Stimulated activated CD8-positive, alpha-beta memory T cell treated with anti-CD3 and anti-CD28 coated beads, Interleukin-7, amount 100 ng/mL, for 48 hours (primary cell): Measurements from ENCODE around the gene JUN.

Source experiments
- DNase-seq, 2 donors: peaks; one replicate each; pipeline ENCODE4 v3.0.0-alpha.2; 2020; ENCODE audit warnings: low read depth in 1 of 2; ENCODE audit errors: extremely low read depth in 1 of 2

The JUN gene

DNA sequence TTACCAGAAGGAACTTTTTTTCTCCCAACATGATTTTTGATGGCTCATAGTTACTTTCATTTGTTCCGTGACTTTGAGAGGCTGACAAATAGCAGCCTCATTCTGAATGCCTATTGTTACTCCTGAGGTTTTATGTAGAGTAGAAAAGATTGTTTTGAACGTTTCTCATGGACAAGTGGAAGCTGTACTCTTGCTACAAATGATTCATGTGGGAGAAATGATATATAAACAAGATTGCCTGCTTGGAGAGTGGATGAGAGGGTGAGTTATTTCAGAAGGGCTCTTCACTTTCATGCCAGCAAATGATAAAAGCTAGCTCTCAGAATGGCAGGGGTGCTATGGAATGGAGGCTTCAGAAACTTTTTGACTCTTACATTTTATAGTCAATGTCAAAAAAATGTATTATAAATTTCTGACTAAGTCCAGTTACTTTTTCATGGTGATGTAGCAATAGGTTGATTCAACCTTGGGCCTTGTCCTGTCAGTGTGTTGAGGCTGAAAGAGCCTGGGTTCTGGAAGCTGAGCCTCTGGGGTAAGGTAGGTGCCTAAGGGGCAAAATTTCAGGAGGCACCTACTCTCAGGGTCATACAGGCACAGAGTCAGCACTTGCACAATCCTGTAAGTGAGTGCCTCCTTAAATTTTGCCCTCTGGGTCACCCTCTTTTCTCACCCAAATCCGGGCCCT, 19.4 kb downstream of the JUN start:
- DNase-seq: no peak

DNA sequence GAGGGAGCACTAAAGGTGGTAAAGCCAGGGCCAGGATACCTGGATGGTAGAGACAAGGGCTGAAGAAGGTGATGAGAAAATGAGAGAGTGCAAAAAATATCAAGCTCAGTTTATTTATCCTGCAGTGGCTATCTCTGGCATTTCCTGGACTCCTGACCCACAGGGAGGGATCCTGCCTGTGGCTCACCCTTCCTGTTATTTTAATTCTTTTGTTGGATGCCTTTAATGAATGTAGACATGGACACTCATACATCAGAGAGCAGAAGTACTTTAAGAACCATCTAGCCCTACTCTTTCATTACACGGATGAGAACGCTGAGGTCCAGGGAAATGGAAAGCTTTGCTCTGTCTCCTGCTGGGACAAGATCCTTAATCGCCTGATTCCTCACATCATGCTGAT, 20.6 kb downstream of the JUN start:
- DNase-seq: no peak

DNA sequence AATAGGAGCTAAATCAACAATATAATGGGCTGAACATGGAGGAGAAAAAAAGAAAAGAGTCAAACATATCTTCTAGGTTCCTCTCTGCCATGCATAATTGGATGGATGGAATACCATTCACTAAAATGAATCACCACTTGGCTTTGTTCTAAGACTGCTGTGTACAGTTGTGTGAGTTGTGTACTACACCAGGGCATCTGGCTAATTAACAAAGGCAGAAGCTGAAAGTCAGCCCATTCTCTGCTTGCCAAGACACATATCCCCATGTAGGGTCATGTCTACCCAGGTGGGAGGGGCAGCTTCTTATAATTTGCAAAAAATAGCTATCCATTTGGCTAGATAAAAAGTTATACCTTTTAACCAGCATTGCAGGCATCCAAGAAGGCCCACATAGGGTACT, 21.0 kb downstream of the JUN start:
- no peak for DNase-seq

DNA sequence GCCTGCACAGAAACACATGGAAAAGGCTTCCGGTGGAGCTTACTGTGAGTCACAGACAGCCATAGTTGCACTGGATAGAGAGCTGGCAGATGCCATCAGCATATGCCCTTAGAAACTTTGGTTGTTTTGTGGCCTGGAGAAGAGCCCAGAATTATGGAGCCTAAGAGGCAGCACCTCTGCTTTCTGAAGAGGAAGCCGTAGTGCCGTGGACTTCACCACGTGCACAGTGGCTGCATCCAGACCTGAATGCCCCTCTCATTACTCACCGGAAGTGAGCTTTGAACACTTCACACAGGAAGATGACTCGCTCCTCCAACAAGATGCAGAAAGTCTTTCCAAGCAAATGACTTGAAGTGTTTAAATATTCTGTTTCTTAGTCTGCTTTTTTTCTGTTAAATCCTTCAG, 28.4 kb downstream of the JUN start:
- DNase-seq: peak; percentile 38 to 60

DNA sequence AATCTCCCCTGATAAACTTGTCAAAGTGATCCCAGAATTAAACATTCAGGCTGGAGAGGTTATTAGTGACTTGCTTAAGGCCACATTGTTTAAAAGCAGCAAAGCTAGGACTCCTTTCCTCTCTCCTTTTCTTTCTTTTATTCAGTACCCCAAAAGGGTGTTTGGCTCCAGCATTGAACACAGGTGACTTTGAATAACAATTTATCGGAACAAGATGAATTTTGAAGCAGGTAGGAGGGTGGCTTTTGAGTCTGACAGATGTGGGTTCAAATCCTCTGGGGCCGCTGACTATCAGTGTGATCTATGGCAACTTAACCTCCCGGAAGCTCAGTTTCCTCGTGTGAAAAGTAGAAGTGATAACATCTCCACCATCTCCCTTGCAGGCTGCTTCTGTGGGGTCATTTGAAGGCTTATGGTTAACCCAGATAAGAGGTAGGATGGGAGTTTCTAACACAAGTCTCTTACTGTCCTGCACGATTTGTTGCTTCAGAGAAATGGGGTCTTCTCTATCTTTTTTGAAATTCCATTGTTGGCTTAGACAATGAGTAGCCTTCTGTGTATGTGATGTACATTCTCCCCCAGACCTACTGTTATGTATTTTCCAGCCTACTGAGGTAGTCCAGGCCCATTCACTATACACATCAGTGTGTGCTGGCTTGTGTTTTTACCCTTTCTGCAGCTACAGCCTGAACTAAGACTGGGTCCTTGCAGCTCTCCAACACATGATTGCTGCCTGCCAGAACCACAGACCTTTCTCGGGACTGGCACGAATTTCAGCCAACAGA, 29.0 kb downstream of the JUN start:
- no peak for DNase-seq

DNA sequence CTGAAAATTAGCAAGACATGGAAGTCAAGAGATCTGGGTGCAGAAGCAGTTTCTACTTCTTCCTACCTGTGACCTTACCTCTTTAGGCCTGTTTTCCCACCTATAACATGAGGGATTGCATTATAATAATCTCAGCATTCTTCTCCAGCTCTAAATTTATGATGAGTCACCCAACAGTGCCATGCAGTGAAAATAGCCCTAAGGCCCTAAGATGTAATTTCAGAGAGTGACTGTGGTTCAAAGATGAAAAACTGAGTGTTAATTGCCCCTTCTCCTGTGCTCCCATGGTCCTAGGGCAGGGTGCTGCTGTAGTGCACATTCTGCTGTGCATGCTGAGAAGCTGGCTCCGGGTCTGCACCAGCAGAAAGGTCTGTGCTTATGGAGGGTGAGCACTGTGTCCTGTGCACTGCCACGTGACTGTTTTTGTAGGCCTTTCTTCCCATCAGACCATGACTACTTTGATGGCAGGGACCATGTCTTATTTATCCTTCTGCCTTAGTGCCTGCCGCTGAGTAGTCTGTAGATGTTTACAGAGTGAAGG, 29.7 kb downstream of the JUN start:
- no peak for DNase-seq

DNA sequence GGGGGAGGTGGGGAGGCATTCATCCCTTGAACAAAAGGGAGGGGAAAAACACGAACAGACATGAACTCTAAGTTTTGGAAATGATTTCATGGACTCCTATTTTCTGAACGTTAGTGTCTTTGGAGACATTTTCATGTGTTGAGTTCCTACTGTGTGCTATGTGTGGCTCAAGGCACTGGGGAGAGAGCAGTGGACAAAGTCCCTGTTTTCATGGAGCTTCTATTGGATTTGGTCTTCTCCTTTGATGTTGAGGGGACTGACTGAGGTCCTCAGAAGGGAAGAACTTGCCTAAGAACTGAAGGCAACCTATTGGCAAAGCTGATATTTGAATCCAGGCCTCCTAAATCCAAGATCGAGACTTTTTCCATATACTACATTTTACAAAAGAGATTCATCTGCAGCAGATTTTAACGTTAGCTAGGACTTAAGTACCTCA, 30.4 kb downstream of the JUN start:
- no peak for DNase-seq

DNA sequence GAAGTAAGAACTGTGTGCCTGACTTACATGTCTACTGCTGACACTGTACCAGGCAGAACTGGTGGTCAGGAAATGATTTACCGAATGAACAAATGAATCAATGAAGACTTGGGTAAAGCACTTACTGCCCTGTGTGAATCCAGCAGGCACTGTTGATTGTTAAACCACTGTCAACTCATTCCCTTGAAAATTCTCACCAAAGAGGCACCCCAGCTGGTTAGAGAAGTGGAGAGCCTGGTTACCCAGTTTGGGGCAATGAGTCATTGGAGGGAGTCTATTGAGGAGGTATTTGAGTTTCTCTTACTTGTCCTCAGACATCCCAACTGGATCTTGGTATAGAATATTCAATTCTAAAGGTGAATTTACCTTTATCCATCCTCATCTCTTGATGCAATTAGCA, 34.2 kb downstream of the JUN start:
- DNase-seq: no peak

DNA sequence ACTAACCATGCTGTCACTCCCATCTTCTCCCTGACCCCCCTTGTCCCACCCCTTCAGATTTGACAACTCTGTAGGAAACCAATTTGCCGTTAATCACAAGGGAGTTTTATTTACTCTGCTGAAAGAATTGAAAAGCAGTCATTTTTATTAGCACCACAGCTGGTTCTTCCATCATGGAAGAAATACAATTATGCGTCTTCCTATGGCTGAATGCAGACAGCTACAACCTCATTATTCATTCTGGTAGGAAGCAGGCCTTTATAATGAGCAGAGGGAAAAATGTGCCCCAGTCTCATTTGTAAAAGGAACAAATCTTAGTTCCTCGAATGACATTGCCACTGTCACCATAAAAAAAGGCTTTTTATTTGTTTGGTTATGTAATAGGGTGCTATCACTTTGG, 35.2 kb downstream of the JUN start:
- DNase-seq: no peak

DNA sequence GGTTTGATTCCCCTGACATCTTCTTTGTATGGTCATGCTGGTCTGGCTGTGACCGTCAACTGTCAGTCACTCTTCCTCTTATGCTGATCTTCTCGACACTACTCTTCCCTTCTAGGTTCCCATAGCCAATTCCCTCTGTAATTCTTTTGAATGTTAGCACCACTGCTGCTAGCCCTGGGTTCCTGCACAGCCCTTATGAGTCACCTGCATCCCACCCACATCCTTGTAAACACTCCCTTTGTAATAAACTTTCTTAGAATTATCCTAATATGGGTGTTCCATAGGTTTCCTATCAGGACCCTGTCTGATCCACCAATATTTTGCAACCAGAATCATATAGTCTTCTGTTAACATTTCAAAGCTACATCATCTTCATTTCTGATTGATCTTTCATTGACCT, 37.1 kb downstream of the JUN start:
- no peak for DNase-seq

DNA sequence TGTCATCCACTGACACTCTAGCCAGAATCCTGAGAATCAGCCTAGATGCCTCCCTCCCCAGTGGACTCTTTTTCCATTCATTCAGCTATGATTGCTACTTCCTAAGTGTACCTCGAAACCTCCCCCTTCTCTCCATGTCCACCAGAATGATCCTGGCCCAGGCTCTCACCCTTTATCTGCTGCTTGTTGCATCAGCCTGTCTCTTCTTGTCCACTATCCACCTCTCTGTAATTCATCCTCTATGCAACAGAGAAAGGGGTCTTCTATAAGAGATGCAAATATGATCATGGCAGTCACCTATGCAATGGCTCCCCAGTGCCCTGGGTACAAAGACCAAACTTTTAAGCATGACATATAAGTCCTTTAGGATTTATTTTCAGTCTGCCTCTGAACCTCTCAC, 37.7 kb downstream of the JUN start:
- DNase-seq: no peak

DNA sequence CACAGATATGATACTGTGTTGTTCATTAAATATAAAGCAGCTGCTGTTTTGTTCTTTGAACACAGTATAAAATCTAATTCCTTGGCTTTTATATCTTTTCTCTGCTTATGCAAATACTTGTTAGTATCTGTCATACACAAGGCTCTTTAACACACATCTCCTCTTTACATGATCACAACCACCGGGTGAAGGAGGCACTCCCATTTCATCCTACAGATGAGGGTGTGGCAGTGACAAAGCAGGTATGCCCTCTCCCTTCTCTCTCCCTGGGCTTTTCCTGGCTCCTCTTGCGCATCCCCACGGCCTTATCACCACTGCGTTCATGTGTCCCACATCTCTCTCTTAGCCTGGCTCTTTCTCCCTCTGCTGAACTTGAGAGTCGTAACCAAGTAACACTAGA, 38.2 kb downstream of the JUN start:
- DNase-seq: no peak

DNA sequence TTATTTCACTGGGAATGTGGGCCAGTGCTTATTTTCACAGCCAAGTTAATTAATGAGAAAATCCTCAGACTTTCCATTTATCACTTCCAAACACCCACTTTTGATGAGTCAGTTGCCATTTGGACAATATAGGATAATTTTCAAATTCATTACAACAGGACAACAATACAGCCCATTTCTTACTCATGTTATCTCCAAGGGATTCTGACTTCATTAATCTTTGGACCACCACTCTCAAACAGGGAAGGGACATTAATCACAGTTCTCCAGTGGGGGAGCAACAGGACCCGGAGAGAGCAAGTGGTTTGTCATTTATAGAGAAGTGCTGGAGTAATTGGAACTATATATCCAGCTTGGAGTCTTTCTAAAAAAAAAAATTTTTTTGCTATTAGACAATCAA, 38.7 kb downstream of the JUN start:
- no peak for DNase-seq

DNA sequence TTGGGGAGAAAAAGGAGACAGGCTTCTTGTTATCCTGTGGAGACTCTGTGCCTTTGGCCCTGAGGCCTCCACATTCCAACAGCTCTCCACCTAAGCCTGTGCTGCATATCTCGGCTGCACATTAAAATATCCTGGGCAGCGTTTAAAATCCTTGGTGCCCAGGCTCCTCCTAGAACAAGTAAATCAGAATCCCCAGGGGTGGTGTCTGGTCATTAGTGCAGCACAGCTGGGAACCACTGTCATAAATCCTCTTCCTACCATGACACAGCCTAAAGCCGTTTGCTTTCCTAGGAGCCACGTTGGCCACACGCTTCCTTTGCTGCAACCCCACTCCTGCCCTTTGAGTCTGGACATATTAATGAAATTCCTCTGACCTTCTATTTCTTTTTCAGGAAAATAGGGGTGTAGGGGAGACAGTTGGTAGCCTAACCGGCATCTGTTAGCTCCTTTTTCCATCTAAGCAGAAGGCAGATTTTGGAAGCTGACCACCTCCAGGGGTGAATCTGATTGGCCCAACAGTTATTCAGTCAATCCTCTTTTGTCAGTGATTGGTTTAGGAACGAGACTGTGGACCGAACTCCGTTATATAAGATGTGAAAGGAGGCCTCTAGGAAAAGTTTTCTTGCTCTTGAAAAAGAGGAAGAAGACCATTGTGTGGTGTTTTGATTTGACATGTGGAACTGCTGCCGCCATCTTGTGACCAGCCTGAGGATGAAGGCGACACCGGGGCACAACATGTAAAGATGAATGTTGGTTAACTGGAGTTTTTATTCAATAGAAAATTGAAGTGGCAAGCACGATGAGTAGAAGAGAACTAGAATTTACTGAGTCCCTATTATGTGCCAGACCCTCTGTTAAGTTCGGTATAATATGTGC, 41.9 kb downstream of the JUN start:
- no peak for DNase-seq

DNA sequence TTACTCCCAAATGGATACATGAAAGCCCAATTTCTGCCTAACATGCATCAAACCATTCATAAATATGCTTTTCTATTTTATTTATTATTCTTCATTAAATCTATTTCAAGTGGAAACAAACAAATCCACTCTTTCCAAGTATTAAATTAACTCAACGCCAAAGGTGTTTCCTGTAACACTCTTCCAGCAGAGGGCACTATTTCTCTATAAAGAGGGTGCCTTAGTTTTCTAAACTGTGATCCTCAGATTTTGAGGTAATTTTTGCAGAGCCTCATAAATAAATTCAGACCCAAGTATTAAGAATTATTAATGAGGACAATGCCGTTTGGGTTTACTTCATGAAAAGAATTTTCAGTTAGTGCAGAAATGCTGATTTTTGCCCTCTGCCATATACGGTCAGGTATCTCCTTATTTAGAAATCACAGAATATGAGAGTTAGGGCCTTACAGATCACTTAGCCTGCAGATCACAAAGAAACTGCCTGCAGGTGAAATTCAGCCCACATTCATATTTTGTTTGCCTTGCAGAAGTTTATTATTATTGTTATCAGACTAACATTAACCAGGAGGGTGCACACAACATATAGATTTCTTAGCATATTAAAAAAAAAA, 43.9 kb downstream of the JUN start:
- DNase-seq: no peak

DNA sequence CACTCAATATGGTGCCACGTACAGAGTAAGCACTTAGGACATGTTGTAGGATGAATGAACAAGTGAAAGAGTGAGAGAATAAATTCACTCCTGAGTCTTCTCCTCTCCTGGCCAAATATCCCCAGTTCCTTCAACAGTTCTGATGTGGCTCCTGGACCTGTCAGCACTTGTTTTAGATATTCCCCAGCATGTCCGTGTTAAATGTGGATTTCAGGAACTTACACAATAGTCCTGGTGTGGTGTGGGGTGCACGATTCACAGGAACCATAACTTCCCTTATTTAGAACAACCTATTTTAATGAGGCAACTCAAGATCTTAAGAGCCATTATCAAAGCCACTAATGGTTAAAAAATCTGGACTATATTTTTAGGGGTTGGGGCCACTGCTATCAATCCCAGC, 45.0 kb downstream of the JUN start:
- no peak for DNase-seq

DNA sequence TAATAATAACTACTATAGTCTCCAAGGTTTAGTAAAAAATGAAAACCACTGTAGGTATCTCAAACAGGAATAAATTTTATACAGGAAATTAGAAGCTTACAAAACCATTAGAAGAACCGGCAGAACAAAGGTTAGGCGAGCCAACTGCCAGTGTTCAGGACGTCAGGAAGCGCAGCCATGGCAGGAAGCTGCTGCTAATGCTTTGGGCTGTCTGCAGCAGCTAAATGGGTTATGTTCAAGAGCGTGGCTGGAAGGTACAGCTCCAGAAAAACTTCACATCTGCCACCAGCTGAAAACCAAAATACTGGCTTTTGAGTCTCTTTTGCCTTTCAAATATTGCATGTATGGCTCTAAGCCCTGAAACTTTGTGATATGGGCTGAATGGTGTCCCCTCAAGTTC, 48.3 kb downstream of the JUN start:
- DNase-seq: no peak

DNA sequence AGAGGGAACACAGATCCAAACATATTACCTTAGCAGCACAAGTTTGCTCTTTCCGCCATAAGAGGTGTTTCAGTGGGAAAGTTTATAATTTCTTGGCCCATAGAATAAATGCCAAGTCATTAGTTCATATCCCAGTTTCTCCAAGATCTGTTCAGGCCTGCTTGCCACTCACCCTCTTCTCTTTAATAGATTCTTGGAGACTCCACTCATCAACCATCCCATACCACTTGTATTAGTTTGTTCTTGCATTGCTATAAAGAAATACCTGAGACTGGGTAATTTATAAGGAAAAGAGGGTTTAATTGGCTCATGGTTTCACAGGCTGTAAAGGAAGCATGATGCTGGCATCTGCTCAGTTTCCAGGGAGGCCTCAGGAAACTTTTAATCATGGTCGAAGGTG, 49.2 kb downstream of the JUN start:
- no peak for DNase-seq

DNA sequence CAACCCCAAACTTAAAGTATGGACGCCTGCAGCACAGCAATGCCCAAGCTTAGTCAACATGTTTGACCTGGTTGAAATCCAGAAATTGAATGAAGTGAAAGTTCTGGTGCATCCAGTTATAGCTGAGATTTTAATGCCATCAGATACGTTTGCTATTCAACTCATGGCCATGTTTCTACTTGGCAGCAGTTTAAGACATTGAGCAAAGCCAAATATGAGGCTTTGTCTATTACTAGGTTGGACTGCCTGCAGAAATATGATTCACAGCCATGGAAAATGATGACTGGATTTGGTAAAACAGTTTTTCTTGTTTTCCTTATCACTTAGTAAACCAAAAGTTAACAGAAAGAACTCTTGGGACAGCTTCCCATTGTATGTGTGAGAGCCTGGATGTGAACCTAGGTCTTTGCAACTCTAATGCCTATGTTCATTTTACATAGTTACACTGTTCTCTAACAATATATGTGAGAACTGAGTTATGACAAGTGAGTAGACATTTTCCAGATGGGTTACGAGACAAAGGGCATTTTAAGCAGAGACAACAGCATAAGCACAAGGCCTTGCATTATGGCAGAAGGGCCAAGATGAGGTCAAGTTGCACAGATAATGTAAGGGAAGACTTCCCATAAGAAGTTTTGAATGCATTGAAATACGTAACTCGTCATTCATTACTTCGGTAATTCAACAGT, 51.6 kb downstream of the JUN start:
- no peak for DNase-seq
